Measurements from ENCODE around the gene CAMSAP2. TPM values are rescaled to one million over a fixed set of nuclear protein-coding genes. Genes with fewer than 3 reads are reported as not detected.

CAMSAP2 gene
- total and polyA plus RNA-seq, 2 of the 4 experiments (the other 2 are of a cell fraction): 8.3 to 29.4 TPM

DNA sequence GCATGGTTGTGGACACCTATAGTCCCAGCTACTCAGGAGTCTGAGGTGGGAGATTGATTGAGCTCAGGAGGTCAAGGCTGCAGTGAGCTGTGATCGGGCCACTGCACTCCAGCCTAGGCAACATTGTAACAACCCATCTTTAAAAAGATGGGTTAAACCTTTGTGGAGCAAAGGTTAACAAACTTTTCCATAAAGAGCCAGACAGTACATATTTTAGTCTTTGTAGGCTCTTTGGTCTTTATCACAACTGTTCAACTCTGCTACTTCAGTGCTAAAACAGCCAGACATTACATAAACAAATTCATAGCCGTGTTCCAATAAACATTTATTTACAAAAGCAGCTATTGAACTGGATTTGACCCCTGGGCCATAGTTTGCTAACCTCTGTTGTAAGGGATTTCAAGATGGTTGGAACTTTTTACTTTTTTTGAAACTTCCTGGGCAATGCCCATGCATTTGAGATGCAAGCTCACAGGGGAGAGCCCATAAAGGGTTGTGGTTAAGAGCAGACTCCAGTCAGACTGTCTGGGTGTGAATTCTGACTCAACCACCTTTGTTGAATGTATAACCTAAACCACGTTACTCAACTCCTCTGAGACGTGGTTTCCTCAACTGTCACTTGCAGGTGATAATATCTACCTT, 166.8 kb downstream of the CAMSAP2 start:
- no TSS peak for BruUV-seq (replicated peaks)
- CTCF ChIA-PET: interaction anchor here (0.8 kb wide), 1 partner anchor 15 kb away, joined by 4 read pairs; no protein-coding TSS in a partner anchor
- no peak for ATAC-seq (ENCODE audit: low read depth)

More for the DNA sequence above, 166.8 kb downstream of the CAMSAP2 start:
- Histone ChIP-seq H3K4me3 (ENCODE audit: insufficient read depth, low read depth, low read length) (no peak overlapping the region), H4K20me1 (ENCODE audit: insufficient read depth, low read length) (no peaks in the 10 kb centered on the region), H3K9me1 (ENCODE audit: insufficient read depth, low read length) (no peaks in the 10 kb centered on the region), H2AK9ac (replicated peaks; ENCODE audit: low read depth, low read length, poor library complexity) (no peak overlapping the region), H3K36me3 (ENCODE audit: control insufficient read depth, insufficient read depth, low read length) (no peaks in the 10 kb centered on the region), H3K56ac (ENCODE audit: extremely low read depth, insufficient read depth, low read length) (no peak overlapping the region), H3K4me2 (ENCODE audit: low read depth, low read length) (no peak overlapping the region), H2BK5ac (ENCODE audit: low read depth, low read length, poor library complexity, severe bottlenecking) (no peak overlapping the region), H3K9me3 (ENCODE audit: control insufficient read depth, insufficient read depth, low read length) (no peaks in the 10 kb centered on the region), H3K18ac (ENCODE audit: low read depth, low read length) (no peak overlapping the region), H2BK20ac (ENCODE audit: low read depth, low read length) (no peak overlapping the region), H3K9ac (ENCODE audit: low read depth, low read length) (no peak overlapping the region), H3K27me3 (ENCODE audit: control insufficient read depth, insufficient read depth, low read length) (peaks cover 28% of the 10 kb centered on the region), H3K4ac (ENCODE audit: low read depth, low read length) (no peak overlapping the region), H4K8ac (ENCODE audit: low read depth in 2 of 2, low read length in 2 of 2) (no peak overlapping the region), H3K4me1 (ENCODE audit: control insufficient read depth, insufficient read depth, low read length) (no peaks in the 10 kb centered on the region), H3K27ac (ENCODE audit: insufficient read depth, low read length) (no peak overlapping the region), H2AK5ac (ENCODE audit: low read depth, low read length) (no peak overlapping the region), H4K91ac (ENCODE audit: insufficient read depth, low read depth, low read length) (no peak overlapping the region), H2BK15ac (ENCODE audit: low read depth, low read length) (no peak overlapping the region), H4K5ac (ENCODE audit: low read depth, low read length) (no peak overlapping the region), H2AFZ (replicated peaks; ENCODE audit: low read length, poor library complexity) (no peak overlapping the region), H2BK120ac (ENCODE audit: low read depth, low read length) (no peak overlapping the region), H3K79me1 (ENCODE audit: low read depth in 1 of 2, low read length in 2 of 2) (no peaks in the 10 kb centered on the region), H3K23ac (ENCODE audit: low read depth, low read length) (no peak overlapping the region), H3K14ac (replicated peaks; ENCODE audit: low read depth, low read length) (no peak overlapping the region)
- intact Hi-C loops (cut with micrococcal nuclease) (no loop called here), dilution Hi-C loops (cut with HindIII; ENCODE audit: low sequenced_read_pairs, unreplicated experiment) (no loop called here), in situ Hi-C loops (cut with MboI; ENCODE audit: low sequenced_read_pairs) (no loop called here)
- WGBS, 2 experiments (ENCODE audit: extremely low coverage in 2 of 2, insufficient read length in 1 of 2): no CpG with 5 or more reads among the region's 4 CpGs
- TF ChIP-seq CHD1 (IDR thresholded peaks at IDR 0.05; ENCODE audit: low read depth, low read length): no peak
- TF ChIP-seq CEBPB (IDR thresholded peaks at IDR 0.05; ENCODE audit: low read depth, low read length): no peak
- TF ChIP-seq, protein P1, sequence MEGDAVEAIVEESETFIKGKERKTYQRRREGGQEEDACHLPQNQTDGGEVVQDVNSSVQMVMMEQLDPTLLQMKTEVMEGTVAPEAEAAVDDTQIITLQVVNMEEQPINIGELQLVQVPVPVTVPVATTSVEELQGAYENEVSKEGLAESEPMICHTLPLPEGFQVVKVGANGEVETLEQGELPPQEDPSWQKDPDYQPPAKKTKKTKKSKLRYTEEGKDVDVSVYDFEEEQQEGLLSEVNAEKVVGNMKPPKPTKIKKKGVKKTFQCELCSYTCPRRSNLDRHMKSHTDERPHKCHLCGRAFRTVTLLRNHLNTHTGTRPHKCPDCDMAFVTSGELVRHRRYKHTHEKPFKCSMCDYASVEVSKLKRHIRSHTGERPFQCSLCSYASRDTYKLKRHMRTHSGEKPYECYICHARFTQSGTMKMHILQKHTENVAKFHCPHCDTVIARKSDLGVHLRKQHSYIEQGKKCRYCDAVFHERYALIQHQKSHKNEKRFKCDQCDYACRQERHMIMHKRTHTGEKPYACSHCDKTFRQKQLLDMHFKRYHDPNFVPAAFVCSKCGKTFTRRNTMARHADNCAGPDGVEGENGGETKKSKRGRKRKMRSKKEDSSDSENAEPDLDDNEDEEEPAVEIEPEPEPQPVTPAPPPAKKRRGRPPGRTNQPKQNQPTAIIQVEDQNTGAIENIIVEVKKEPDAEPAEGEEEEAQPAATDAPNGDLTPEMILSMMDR (conservative IDR thresholded peaks at IDR 0.05; ENCODE audit: low read depth, low read length): no peak
- TF ChIP-seq NFE2L2 (IDR thresholded peaks at IDR 0.05; ENCODE audit: low read depth, low read length): no peak
- TF ChIP-seq BHLHE40 (IDR thresholded peaks at IDR 0.05; ENCODE audit: low read depth, low read length): no peak
- no peak for TF ChIP-seq MXI1 (IDR thresholded peaks at IDR 0.05; ENCODE audit: borderline replicate concordance, low read depth, low read length)
- no peak for TF ChIP-seq ELK1 (IDR thresholded peaks at IDR 0.05; ENCODE audit: borderline replicate concordance, low read depth, low read length)
- no peak for TF ChIP-seq RCOR1 (IDR thresholded peaks at IDR 0.05; ENCODE audit: insufficient replicate concordance, low read length)
- TF ChIP-seq MAZ (IDR thresholded peaks at IDR 0.05; ENCODE audit: borderline replicate concordance, low read depth, low read length): no peak
- TF ChIP-seq POLR2A (IDR thresholded peaks at IDR 0.05; ENCODE audit: low read depth, low read length): no peak
- TF ChIP-seq SMC3 (IDR thresholded peaks at IDR 0.05; ENCODE audit: low read depth, low read length): no peak
- POLR2A ChIA-PET (ENCODE audit: unreplicated experiment): no interaction called here
- DNase-seq: no peak

Measured in IMR-90 (cell line).